ENCODE results near the gene ANK3. TPM values are rescaled to one million over a fixed set of nuclear protein-coding genes. Genes with fewer than 3 reads are reported as not detected.
A peak's percentile ranks its signal among the peaks of the same experiment; 100 is the strongest.

ANK3 gene
- total RNA-seq, 1 experiment from 2014 or later: 69.6 TPM

- H3K9me3 Mint-ChIP-seq: no peaks in the 10 kb centered on the region
- no peak overlapping the region for H3K27ac Mint-ChIP-seq
- H3K4me1 Mint-ChIP-seq: peaks cover 25% of the 10 kb centered on the region
- POLR2A ChIA-PET: no interaction called here
- ATAC-seq (peak; percentile 75), DNase-seq (ENCODE audit: low spot score) (no peak)
- no peaks in the 10 kb centered on the region; the same call in 1 of the 2 replicates for H3K27me3 Mint-ChIP-seq (ENCODE audit: low read depth)
- CTCF ChIA-PET: interaction anchor here (1.2 kb wide), 1 partner anchor 252 kb away, joined by 3 read pairs; no protein-coding TSS in a partner anchor
- no peaks in the 10 kb centered on the region for H3K36me3 Mint-ChIP-seq
- no peak overlapping the region for H3K4me3 Mint-ChIP-seq
- no peak for TF ChIP-seq ELF4 (CRISPR knock-in tag; IDR thresholded peaks at IDR 0.05; ENCODE audit: low read depth)
- no peak for TF ChIP-seq EMX1 (CRISPR knock-in tag; IDR thresholded peaks at IDR 0.05)
- no peak for TF ChIP-seq SMAD3 (CRISPR knock-in tag; IDR thresholded peaks at IDR 0.05; ENCODE audit: borderline replicate concordance)
- TF ChIP-seq JUN (CRISPR knock-in tag; IDR thresholded peaks at IDR 0.05): no peak
- no peak for TF ChIP-seq HMGA2 (CRISPR knock-in tag; IDR thresholded peaks at IDR 0.05)
- no peak for TF ChIP-seq ATF6 (CRISPR knock-in tag; IDR thresholded peaks at IDR 0.05)
- no peak for TF ChIP-seq E2F5 (CRISPR knock-in tag; IDR thresholded peaks at IDR 0.05)
- no peak for TF ChIP-seq RORB (CRISPR knock-in tag; IDR thresholded peaks at IDR 0.05)
- TF ChIP-seq CREB1 (CRISPR knock-in tag; IDR thresholded peaks at IDR 0.05): no peak
Observed at GRCh38 chr10:60367431-60367830, 22.2 kb downstream of the ANK3 start.

- CTCF ChIA-PET: no interaction called here
- Mint-ChIP-seq H3K27ac (no peak overlapping the region), H3K9me3 (no peaks in the 10 kb centered on the region), H3K4me1 (peaks cover 28% of the 10 kb centered on the region), H3K36me3 (no peaks in the 10 kb centered on the region), H3K27me3 (ENCODE audit: low read depth) (no peaks in the 10 kb centered on the region; the same call in 1 of the 2 replicates), H3K4me3 (no peak overlapping the region)
- POLR2A ChIA-PET: no interaction called here
- TF ChIP-seq KAT7 (CRISPR knock-in tag; IDR thresholded peaks at IDR 0.05; ENCODE audit: borderline replicate concordance) (no peak), JUN (CRISPR knock-in tag; IDR thresholded peaks at IDR 0.05) (no peak), PRRX2 (CRISPR knock-in tag; IDR thresholded peaks at IDR 0.05) (no peak), ZMAT4 (CRISPR knock-in tag; IDR thresholded peaks at IDR 0.05) (no peak), PREB (CRISPR knock-in tag; IDR thresholded peaks at IDR 0.05; ENCODE audit: borderline replicate concordance) (no peak), ZNF232 (CRISPR knock-in tag; IDR thresholded peaks at IDR 0.05) (no peak), SMAD3 (CRISPR knock-in tag; IDR thresholded peaks at IDR 0.05; ENCODE audit: borderline replicate concordance) (no peak)
- DNase-seq (ENCODE audit: low spot score) (no peak), ATAC-seq (no peak)
Observed at GRCh38 chr10:60367024-60367423, 22.7 kb downstream of the ANK3 start.

GRCh38 chr10:60363187-60363586, 26.5 kb downstream of the ANK3 start:
- CTCF ChIA-PET: no interaction called here
- TF ChIP-seq FOXK1 (CRISPR knock-in tag; IDR thresholded peaks at IDR 0.05): no peak
- no peak for TF ChIP-seq ZNF423 (CRISPR knock-in tag; IDR thresholded peaks at IDR 0.05)
- TF ChIP-seq NR1H2 (CRISPR knock-in tag; IDR thresholded peaks at IDR 0.05): no peak
- TF ChIP-seq CTCF (IDR thresholded peaks at IDR 0.05): no peak
- no peak for TF ChIP-seq ZNF219 (CRISPR knock-in tag; IDR thresholded peaks at IDR 0.05; ENCODE audit: borderline replicate concordance)
- no peak for TF ChIP-seq ZNF138 (CRISPR knock-in tag; conservative IDR thresholded peaks at IDR 0.05)
- TF ChIP-seq ARID4B (CRISPR knock-in tag; IDR thresholded peaks at IDR 0.05; ENCODE audit: borderline replicate concordance): no peak

More at GRCh38 chr10:60363187-60363586, 26.5 kb downstream of the ANK3 start:
- no peaks in the 10 kb centered on the region for H3K36me3 Mint-ChIP-seq
- POLR2A ChIA-PET: interaction anchor here (0.9 kb wide), 1 partner anchor 12 kb away, joined by 3 read pairs; no protein-coding TSS in a partner anchor
- DNase-seq (ENCODE audit: low spot score) (no peak), ATAC-seq (no peak)
- no peaks in the 10 kb centered on the region; the same call in 1 of the 2 replicates for H3K27me3 Mint-ChIP-seq (ENCODE audit: low read depth)
- no peak overlapping the region for H3K27ac Mint-ChIP-seq
- peaks cover 25% of the 10 kb centered on the region for H3K4me1 Mint-ChIP-seq
- H3K9me3 Mint-ChIP-seq: no peaks in the 10 kb centered on the region
- H3K4me3 Mint-ChIP-seq: no peak overlapping the region

Measured in WTC11 (cell line).